Upper lobe of left lung (tissue), 6 donors: Measurements from ENCODE around the gene TRIM23. TPM values are rescaled to one million over a fixed set of nuclear protein-coding genes. Genes with fewer than 3 reads are reported as not detected.

Source experiments
- ATAC-seq, 2 donors: fragments of 200-7000 bp; cut with Tn5 transposase; one replicate each; pipeline ENCODE4 v1.9.1; 2022; ENCODE audit warnings: mild to moderate bottlenecking in 2 of 2, moderate library complexity in 2 of 2; ENCODE audit not compliant: low FRiP score in 2 of 2
- DNase-seq, 2 donors: peaks; one replicate each; pipeline ENCODE4 v3.0.0-alpha.2; 2019 to 2020
- H3K27ac ChIP-seq, 4 donors: fragments of 200-600 bp; sonication (generic); one replicate each; pipeline ENCODE4 v1.5.1; 2016 to 2019
- H3K27me3 ChIP-seq, 4 donors: fragments of 200-600 bp; sonication (generic); one replicate each; pipeline ENCODE4 v1.5.1; 2017 to 2019
- H3K36me3 ChIP-seq, 4 donors: fragments of 200-600 bp; sonication (generic); one replicate each; pipeline ENCODE4 v1.5.1; 2016 to 2019
- H3K4me1 ChIP-seq, 4 donors: fragments of 200-600 bp; sonication (generic); one replicate each; pipeline ENCODE4 v1.5.1; 2018 to 2019
- H3K4me3 ChIP-seq, 4 donors: fragments of 200-600 bp; sonication (generic); one replicate each; pipeline ENCODE4 v1.5.1; 2017 to 2019; ENCODE audit warnings: mild to moderate bottlenecking in 2 of 4, moderate library complexity in 1 of 4
- H3K9me3 ChIP-seq, 4 donors: fragments of 200-600 bp; sonication (generic); one replicate each; pipeline ENCODE4 v1.5.1; 2018 to 2019
- CTCF ChIP-seq, 6 experiments: fragments of 450-650 bp in 4 of 6; fragments of 200-600 bp in 2 of 6; sonication (generic) in 2 of 6; IDR thresholded peaks; one replicate each; pipeline ENCODE4 v1.5.1; 2016 to 2019; ENCODE audit warnings: antibody characterized with exemption in 6 of 6
- EP300 ChIP-seq, 4 donors: sonication (generic); formaldehyde crosslinking; IDR thresholded peaks; one replicate each; pipeline ENCODE4 v1.5.1; 2017; ENCODE audit warnings: antibody characterized with exemption in 4 of 4, control low read depth in 2 of 4
- POLR2A ChIP-seq, 4 donors: fragments of 450-650 bp; IDR thresholded peaks; one replicate each; pipeline ENCODE4 v1.5.1; 2016 to 2017; ENCODE audit warnings: antibody characterized with exemption in 4 of 4, mild to moderate bottlenecking in 2 of 4
- POLR2AphosphoS5 ChIP-seq, 2 donors: sonication (generic); formaldehyde crosslinking; IDR thresholded peaks; one replicate each; pipeline ENCODE4 v1.5.1; 2017; ENCODE audit warnings: antibody characterized with exemption in 2 of 2
- WGBS, 2 donors: methylation state at CpG; one replicate each; pipeline ENCODE4 v1.1.5; 2017 to 2018; 5-methylcytosine and 5-hydroxymethylcytosine counted together
- total RNA-seq, 6 donors: library from RNA; depleted of rRNA in 4 of 6; stranded (reverse); fragments of >200 nt in 4 of 6; gene quantifications; one replicate each; pipeline versions ENCODE4 v1.1.0 to v1.2.1, GENCODE V29; 2016 to 2021
- donor health status: DM: no; HTN: no; CAD: no; lungs with moderate emphysema.
- donor health status: DM: no; HTN: yes; CAD: no; lungs with severe emphysema.

TRIM23 gene
- total RNA-seq, 6 donors from 2014 or later, result 9.4 to 20.5 (median 15.0) TPM

- TF ChIP-seq EP300 (IDR thresholded peaks at IDR 0.05) (no peak), POLR2A (IDR thresholded peaks at IDR 0.05) (no peak), CTCF (IDR thresholded peaks at IDR 0.05) (no peak), POLR2AphosphoS5 (IDR thresholded peaks at IDR 0.05) (no peak)
- Histone ChIP-seq H3K27ac (no peak overlapping the region), H3K9me3 (no peaks in the 10 kb centered on the region), H3K36me3 (no peaks in the 10 kb centered on the region), H3K4me1 (no peaks in the 10 kb centered on the region), H3K4me3 (no peak overlapping the region), H3K27me3 (no peaks in the 10 kb centered on the region)
- no peak for ATAC-seq
- no peak for DNase-seq
- 83 to 90% methylated on average over 3 of the region's 3 CpGs for WGBS, 2 donors
Measured at GRCh38 chr5:65556718-65557117, 67.4 kb downstream of the TRIM23 start.

- H3K9me3 ChIP-seq, result no peaks in the 10 kb centered on the region
- H3K27ac ChIP-seq, result no peak overlapping the region
- no peaks in the 10 kb centered on the region for H3K36me3 ChIP-seq
- ATAC-seq, result no peak
- WGBS, 2 donors, result 90 to 93% methylated on average over 2 of the region's 2 CpGs
- TF ChIP-seq EP300 (IDR thresholded peaks at IDR 0.05) (no peak), POLR2AphosphoS5 (IDR thresholded peaks at IDR 0.05) (no peak), POLR2A (IDR thresholded peaks at IDR 0.05) (no peak), CTCF (IDR thresholded peaks at IDR 0.05) (no peak)
- no peak for DNase-seq
- no peaks in the 10 kb centered on the region for H3K4me1 ChIP-seq
- H3K27me3 ChIP-seq, result no peaks in the 10 kb centered on the region
- no peak overlapping the region for H3K4me3 ChIP-seq
Measured at GRCh38 chr5:65556181-65556580, 68.0 kb downstream of the TRIM23 start.

GRCh38 chr5:65555287-65555686, 68.8 kb downstream of the TRIM23 start:
- Histone ChIP-seq H3K36me3 (no peaks in the 10 kb centered on the region), H3K4me3 (no peak overlapping the region), H3K9me3 (no peaks in the 10 kb centered on the region), H3K27me3 (no peaks in the 10 kb centered on the region), H3K27ac (no peak overlapping the region), H3K4me1 (no peaks in the 10 kb centered on the region)
- TF ChIP-seq CTCF (IDR thresholded peaks at IDR 0.05) (no peak), POLR2AphosphoS5 (IDR thresholded peaks at IDR 0.05) (no peak), POLR2A (IDR thresholded peaks at IDR 0.05) (no peak), EP300 (IDR thresholded peaks at IDR 0.05) (no peak)
- DNase-seq (no peak), ATAC-seq (no peak)

- no peaks in the 10 kb centered on the region for H3K9me3 ChIP-seq
- WGBS, 2 donors, result 85 to 88% methylated on average over 5 of the region's 5 CpGs
- DNase-seq (no peak), ATAC-seq (no peak)
- no peaks in the 10 kb centered on the region for H3K4me1 ChIP-seq
- H3K27me3 ChIP-seq, result no peaks in the 10 kb centered on the region
- H3K36me3 ChIP-seq, result no peaks in the 10 kb centered on the region
- no peak overlapping the region for H3K27ac ChIP-seq
- TF ChIP-seq CTCF (IDR thresholded peaks at IDR 0.05) (no peak), POLR2AphosphoS5 (IDR thresholded peaks at IDR 0.05) (no peak), POLR2A (IDR thresholded peaks at IDR 0.05) (no peak)
- no peak overlapping the region for H3K4me3 ChIP-seq
Measured at GRCh38 chr5:65553941-65554340, 70.2 kb downstream of the TRIM23 start.

- ATAC-seq (no peak), DNase-seq (no peak)
- Histone ChIP-seq H3K27ac (no peak overlapping the region), H3K4me1 (no peaks in the 10 kb centered on the region), H3K9me3 (no peaks in the 10 kb centered on the region), H3K27me3 (no peaks in the 10 kb centered on the region), H3K4me3 (no peak overlapping the region), H3K36me3 (no peaks in the 10 kb centered on the region)
- TF ChIP-seq POLR2AphosphoS5 (IDR thresholded peaks at IDR 0.05), result no peak
- no peak for TF ChIP-seq CTCF (IDR thresholded peaks at IDR 0.05)
- TF ChIP-seq POLR2A (IDR thresholded peaks at IDR 0.05), result no peak
- TF ChIP-seq EP300 (IDR thresholded peaks at IDR 0.05), result no peak
- WGBS, 2 donors, result 88 to 90% methylated on average over 7 of the region's 7 CpGs
Measured at GRCh38 chr5:65548281-65548680, 75.9 kb downstream of the TRIM23 start.
